ENCODE data around the gene JUNB. TPM values are rescaled to one million over a fixed set of nuclear protein-coding genes. Genes with fewer than 3 reads are reported as not detected.
A peak's percentile ranks its signal among the peaks of the same experiment; 100 is the strongest.

JUNB gene
- total RNA-seq, 1 donor from 2014 or later, result 5.7 TPM

DNA sequence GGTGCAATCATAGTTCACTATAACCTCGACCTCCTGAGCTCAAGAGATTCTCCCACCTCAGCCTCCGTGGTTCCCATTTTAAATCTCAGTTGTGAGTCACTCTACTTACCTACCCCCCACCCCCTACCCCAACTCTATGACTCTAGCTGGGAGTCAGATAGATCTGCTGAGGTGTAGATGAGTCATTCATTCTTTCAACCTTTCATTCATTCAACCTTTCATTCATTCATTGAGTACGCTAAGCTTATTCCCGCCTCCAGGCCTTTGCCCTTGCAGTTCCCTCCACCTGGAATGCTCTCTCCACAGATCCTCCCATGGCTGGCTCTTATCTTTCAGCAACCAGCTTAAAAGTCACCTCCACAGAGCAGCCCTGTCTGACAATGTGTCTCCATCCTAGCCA, 45.9 kb downstream of the JUNB start:
- peaks cover 79% of the 10 kb centered on the region for H3K27me3 Mint-ChIP-seq
- peaks cover 10% of the 10 kb centered on the region for H3K4me1 Mint-ChIP-seq (ENCODE audit: low read depth)
- peak overlapping the region; percentile 24 for H3K27ac Mint-ChIP-seq
- DNase-seq (ENCODE audit: low spot score, unreplicated experiment), result no peak
- H3K4me3 Mint-ChIP-seq (ENCODE audit: low read depth), result peak overlapping the region; percentile 33
- no peaks in the 10 kb centered on the region for H3K36me3 Mint-ChIP-seq (ENCODE audit: insufficient read depth)
- no peak for TF ChIP-seq CTCF (IDR thresholded peaks at IDR 0.05; ENCODE audit: unreplicated experiment)
- H3K9me3 Mint-ChIP-seq (ENCODE audit: low read depth), result no peaks in the 10 kb centered on the region

GRCh38 chr19:12838182-12838885, 47.0 kb downstream of the JUNB start, which contains the start of gene MAST1:
Gene MAST1, plus strand, starts transcription at chr19:12838515. Its CDS starts 58 bp downstream, at chr19:12838573.
- Mint-ChIP-seq H3K27ac (peak within 1 kb of the TSS; percentile 24), H3K9me3 (ENCODE audit: low read depth) (no peaks in the 10 kb centered on the region), H3K27me3 (peaks cover 75% of the 10 kb centered on the region), H3K36me3 (ENCODE audit: insufficient read depth) (no peaks in the 10 kb centered on the region), H3K4me3 (ENCODE audit: low read depth) (peak within 1 kb of the TSS; percentile 69), H3K4me1 (ENCODE audit: low read depth) (peaks cover 8% of the 10 kb centered on the region)
- TF ChIP-seq CTCF (IDR thresholded peaks at IDR 0.05; ENCODE audit: unreplicated experiment), result peak; percentile 71
- peak; percentile 51 for DNase-seq (ENCODE audit: low spot score, unreplicated experiment)

DNA sequence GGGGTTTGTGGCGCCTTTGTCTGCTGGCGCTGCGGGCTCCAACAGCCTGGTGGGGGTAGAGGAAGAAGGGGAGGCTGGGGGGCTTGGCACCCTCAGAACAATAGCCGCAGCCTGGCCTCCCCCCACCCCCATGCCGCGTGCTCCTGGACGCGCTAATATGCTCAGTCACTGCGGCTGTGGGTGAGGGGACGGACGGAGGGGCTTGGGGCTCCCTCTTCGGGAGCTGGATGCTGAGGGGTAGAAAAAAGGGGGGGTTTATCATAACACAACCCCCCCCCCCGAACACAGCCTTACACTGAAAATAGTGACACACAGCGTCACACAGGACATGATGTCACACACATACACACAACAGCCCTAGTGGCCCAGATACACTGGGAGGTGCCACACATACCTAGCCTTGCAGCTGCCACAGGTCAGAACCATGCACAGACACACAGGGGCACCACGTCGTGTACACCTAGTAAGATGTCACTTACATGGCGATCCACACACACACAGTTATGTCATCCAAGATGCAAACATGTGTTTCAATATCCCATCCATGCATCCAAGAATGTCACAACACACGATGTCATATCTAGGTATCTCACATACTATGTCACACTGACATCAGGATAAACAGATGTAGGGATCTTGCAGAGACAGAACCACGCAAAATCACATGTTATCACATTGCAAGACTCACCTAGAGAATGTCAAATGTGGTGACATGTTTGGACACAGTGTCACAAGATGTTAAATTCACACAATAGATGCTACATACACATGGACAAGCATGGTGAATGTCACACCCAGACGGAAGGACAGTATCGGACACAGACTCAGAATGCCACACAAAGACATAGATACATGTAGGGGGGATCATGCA, 47.8 kb downstream of the JUNB start:
- DNase-seq (ENCODE audit: low spot score, unreplicated experiment), result no peak
- Mint-ChIP-seq H3K27ac (no peak overlapping the region), H3K4me1 (ENCODE audit: low read depth) (peaks cover 8% of the 10 kb centered on the region), H3K4me3 (ENCODE audit: low read depth) (peak overlapping the region; percentile 69), H3K27me3 (peaks cover 74% of the 10 kb centered on the region), H3K36me3 (ENCODE audit: insufficient read depth) (no peaks in the 10 kb centered on the region), H3K9me3 (ENCODE audit: low read depth) (no peaks in the 10 kb centered on the region)
- no peak for TF ChIP-seq CTCF (IDR thresholded peaks at IDR 0.05; ENCODE audit: unreplicated experiment)

- peak overlapping the region; percentile 60 for H3K4me3 Mint-ChIP-seq (ENCODE audit: low read depth)
- H3K9me3 Mint-ChIP-seq (ENCODE audit: low read depth), result no peaks in the 10 kb centered on the region
- no peaks in the 10 kb centered on the region for H3K36me3 Mint-ChIP-seq (ENCODE audit: insufficient read depth)
- DNase-seq (ENCODE audit: low spot score, unreplicated experiment), result peak; percentile 69
- H3K4me1 Mint-ChIP-seq (ENCODE audit: low read depth), result peaks cover 8% of the 10 kb centered on the region
- TF ChIP-seq CTCF (IDR thresholded peaks at IDR 0.05; ENCODE audit: unreplicated experiment), result no peak
- peaks cover 68% of the 10 kb centered on the region for H3K27me3 Mint-ChIP-seq
- H3K27ac Mint-ChIP-seq, result peak overlapping the region; percentile 61
These were observed 49.1 kb downstream of the JUNB start for GRCh38 chr19:12840091-12841079.
